ENCODE data around the gene FBN2.

- TF ChIP-seq POLR2A (IDR thresholded peaks at IDR 0.05) (no peak), CTCF (IDR thresholded peaks at IDR 0.05) (no peak)
Measured at GRCh38 chr5:128399111-128399510, 138.9 kb downstream of the FBN2 start.

All from Peyer's patch (tissue), 4 donors.